Measurements from ENCODE around the gene NACC1.

Gene NACC1

DNA sequence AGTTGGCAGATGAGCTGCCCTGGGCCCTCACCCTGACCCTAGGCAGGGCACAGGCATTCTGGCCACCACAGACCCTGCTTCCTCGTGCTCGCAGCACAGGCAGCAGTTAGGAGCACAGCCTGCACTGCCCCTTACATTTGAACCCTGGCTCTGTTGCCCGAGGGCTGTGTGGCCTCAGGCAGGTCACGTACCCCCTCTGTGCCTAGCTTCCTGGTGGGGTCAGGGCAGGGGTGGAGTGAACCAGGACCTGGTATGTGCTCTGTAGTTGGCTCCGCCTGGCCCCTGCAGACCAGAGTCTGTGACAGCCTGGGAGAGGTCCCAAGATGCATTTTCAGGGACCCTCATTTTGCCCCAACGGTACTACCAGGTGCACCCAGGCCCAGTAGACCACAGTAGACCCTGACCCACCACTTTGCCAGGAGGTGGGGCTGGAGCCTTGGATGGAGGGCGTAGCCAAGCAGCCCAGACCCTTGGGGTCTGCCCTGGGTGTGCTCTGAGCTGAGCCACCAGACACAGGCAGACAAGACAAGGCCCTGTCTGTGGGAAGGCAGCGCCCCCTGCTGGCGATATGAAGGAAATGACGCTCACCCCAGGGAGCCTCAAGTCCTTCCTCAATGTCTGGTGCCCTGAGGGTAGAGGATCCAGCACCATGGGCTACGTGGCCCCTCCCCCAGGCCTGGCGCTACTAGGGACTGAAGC is 24.5 kb upstream of the NACC1 start:
- Histone ChIP-seq H3K4me1 (ENCODE audit: control insufficient read depth in 5 of 5, insufficient read depth in 5 of 5, low read length in 5 of 5) (peaks cover 2 to 77% (median 56%) of the 10 kb centered on the region in 5 donors), H3K36me3 (ENCODE audit: control insufficient read depth in 5 of 5, insufficient read depth in 5 of 5, low read length in 5 of 5) (peaks cover 0 to 24% (median 13%) of the 10 kb centered on the region in 5 donors), H3K4me3 (ENCODE audit: low read depth in 1 of 5, low read length in 5 of 5) (no peak overlapping the region), H3K27ac (ENCODE audit: low read depth, low read length) (peak overlapping the region; percentile 76), H3K9ac (ENCODE audit: low read length in 5 of 5) (peak overlapping the region in 2 of 5 donors; percentile 48 to 68), H3K9me3 (ENCODE audit: control insufficient read depth in 5 of 5, low read length in 5 of 5) (no peaks in the 10 kb centered on the region), H3K27me3 (ENCODE audit: control insufficient read depth in 5 of 5, insufficient read depth in 4 of 5, low read length in 5 of 5) (no peaks in the 10 kb centered on the region)

DNA sequence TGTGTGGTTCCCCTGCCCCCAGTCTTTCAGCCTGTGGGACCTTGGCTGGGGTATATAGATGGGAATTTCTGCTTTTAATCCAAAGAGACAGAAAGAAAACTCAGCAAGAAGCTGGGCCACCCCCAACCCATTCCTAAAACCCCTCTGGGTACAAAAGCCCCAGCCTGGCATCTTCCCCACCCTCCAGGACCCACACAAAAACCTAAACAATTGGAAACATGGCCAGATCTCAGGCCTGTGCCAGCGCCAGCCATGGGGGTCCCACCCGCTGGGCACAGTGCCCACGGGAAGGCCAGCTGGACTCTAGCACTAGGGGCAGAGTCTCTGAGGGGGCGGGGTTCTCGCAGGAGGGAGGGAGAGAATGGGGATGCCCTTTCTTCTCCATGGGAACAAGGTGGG is 24.0 kb upstream of the NACC1 start:
- Histone ChIP-seq H3K4me1 (ENCODE audit: control insufficient read depth in 5 of 5, insufficient read depth in 5 of 5, low read length in 5 of 5) (peaks cover 2 to 82% (median 59%) of the 10 kb centered on the region in 5 donors), H3K4me3 (ENCODE audit: low read depth in 1 of 5, low read length in 5 of 5) (no peak overlapping the region), H3K27me3 (ENCODE audit: control insufficient read depth in 5 of 5, insufficient read depth in 4 of 5, low read length in 5 of 5) (no peaks in the 10 kb centered on the region), H3K27ac (ENCODE audit: low read depth, low read length) (peak overlapping the region; percentile 76), H3K36me3 (ENCODE audit: control insufficient read depth in 5 of 5, insufficient read depth in 5 of 5, low read length in 5 of 5) (peaks cover 0 to 20% (median 13%) of the 10 kb centered on the region in 5 donors), H3K9me3 (ENCODE audit: control insufficient read depth in 5 of 5, low read length in 5 of 5) (no peaks in the 10 kb centered on the region), H3K9ac (ENCODE audit: low read length in 5 of 5) (peak overlapping the region in 2 of 5 donors; percentile 24 to 68)

DNA sequence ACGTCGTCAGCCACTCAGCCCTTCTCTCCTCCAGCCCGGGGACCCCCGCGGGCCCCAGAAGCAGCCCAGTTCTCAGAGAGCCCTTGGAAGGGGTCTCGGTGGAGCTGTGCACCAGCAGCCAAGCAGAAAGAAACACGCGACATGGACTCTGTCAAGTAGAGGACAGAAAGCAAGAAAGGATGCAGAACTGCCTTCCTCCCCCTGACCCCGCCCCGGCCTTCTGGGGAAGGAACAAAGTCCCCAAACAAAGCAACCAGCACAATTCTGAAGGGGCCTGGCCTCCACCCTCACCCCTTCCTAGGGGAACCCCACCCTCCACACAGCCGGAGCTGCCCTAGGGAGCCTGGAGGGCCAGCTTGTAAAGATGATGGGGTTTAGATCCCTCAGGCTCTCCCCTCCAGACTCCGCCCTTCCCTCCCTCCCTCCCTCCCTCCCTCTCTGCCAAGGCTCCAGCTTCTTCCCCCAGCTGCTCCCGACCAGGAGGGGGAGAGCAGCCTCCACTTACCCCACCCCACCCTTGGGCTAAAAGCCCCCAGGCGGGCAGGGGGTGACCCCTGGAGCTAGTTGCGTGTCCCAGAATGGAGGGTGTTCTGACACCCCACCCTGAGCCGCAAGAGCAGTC is 23.2 kb upstream of the NACC1 start:
- Histone ChIP-seq H3K4me3 (ENCODE audit: low read depth in 1 of 5, low read length in 5 of 5) (peak overlapping the region in 1 of 5 donors; percentile 42), H3K4me1 (ENCODE audit: control insufficient read depth in 5 of 5, insufficient read depth in 5 of 5, low read length in 5 of 5) (peaks cover 2 to 81% (median 57%) of the 10 kb centered on the region in 5 donors), H3K27me3 (ENCODE audit: control insufficient read depth in 5 of 5, insufficient read depth in 4 of 5, low read length in 5 of 5) (no peaks in the 10 kb centered on the region), H3K27ac (ENCODE audit: low read depth, low read length) (no peak overlapping the region), H3K36me3 (ENCODE audit: control insufficient read depth in 5 of 5, insufficient read depth in 5 of 5, low read length in 5 of 5) (peaks cover 0 to 13% (median 11%) of the 10 kb centered on the region in 5 donors), H3K9me3 (ENCODE audit: control insufficient read depth in 5 of 5, low read length in 5 of 5) (no peaks in the 10 kb centered on the region), H3K9ac (ENCODE audit: low read length in 5 of 5) (no peak overlapping the region)

DNA sequence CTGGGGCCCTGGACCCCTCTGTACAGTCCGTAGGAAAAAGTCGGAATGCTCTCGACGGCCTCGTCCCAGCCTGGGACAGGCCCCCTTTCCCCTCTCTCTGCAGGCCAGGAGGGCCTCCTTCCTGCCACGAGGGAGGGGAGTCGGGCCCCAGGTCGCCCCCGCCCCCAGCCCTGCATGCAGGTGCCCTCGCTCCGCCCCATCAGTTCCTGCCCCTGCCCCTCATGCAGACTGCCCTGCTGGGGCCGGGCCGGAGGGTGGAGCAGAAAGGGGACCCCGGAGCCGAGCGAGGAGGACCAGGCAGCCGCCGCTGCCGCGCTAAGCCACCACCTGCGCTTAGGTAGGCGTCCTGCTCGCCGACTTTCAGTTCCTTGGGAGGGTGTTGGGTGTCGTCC is 22.7 kb upstream of the NACC1 start:
- Histone ChIP-seq H3K27ac (ENCODE audit: low read depth, low read length) (no peak overlapping the region), H3K4me3 (ENCODE audit: low read depth in 1 of 5, low read length in 5 of 5) (peak overlapping the region in 1 of 5 donors; percentile 42), H3K27me3 (ENCODE audit: control insufficient read depth in 5 of 5, insufficient read depth in 4 of 5, low read length in 5 of 5) (no peaks in the 10 kb centered on the region)

DNA sequence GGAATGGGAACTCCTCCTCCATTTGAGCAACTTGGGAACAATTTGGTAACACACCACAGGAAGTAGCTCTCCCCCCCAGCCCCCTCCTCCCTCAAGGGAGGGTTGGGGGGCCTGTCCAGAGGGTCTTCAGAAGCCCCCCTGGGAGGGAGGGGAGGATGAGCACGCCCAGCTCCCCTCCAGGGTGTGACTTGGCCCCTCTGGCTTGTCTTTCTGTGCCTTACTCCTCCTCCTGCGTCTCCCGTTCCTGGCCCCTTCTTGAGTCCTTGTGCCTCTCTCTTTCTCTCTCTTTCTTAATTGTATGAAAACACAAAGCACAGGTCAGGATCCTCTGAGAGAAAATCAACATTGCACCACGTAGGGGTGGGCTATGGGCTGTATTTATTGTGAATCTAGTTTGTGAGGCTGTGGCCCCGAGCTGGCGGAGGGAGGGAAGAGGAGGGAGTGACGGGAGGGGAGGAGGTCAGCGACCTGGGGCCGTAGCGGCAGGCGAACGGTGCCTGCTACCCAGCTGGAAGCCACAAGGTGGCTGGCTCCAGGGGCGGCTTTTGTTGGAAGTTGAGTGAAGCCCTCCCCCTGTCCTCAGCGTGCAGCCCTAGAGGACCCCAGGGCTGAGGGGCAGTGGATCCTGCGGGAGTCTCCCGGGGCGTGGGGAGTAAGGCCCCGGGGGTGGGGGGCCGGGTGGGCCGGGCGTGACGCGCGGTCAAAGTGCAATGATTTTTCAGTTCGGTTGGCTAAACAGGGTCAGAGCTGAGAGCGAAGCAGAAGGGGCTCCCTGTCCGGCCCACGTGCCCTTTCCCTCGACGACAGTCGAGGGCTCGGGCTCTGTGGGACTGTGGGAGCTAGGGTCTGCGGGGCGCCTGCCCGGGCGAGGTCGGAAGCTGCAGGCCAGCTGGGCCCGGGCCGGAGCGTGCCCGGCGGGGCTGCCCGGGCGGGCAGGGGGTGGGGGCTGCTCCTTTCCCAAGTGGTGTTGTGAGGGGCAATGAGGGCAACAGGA is 21.8 kb upstream of the NACC1 start:
- peaks cover 0 to 81% (median 50%) of the 10 kb centered on the region in 5 donors for H3K4me1 ChIP-seq (ENCODE audit: control insufficient read depth in 5 of 5, insufficient read depth in 5 of 5, low read length in 5 of 5)
- peak overlapping the region in 2 of 5 donors; percentile 30 to 34 for H3K4me3 ChIP-seq (ENCODE audit: low read depth in 1 of 5, low read length in 5 of 5)
- H3K36me3 ChIP-seq (ENCODE audit: control insufficient read depth in 5 of 5, insufficient read depth in 5 of 5, low read length in 5 of 5), result peaks cover 0 to 14% (median 10%) of the 10 kb centered on the region in 5 donors
- H3K27me3 ChIP-seq (ENCODE audit: control insufficient read depth in 5 of 5, insufficient read depth in 4 of 5, low read length in 5 of 5), result no peaks in the 10 kb centered on the region
- H3K9me3 ChIP-seq (ENCODE audit: control insufficient read depth in 5 of 5, low read length in 5 of 5), result no peaks in the 10 kb centered on the region
- no peak overlapping the region for H3K27ac ChIP-seq (ENCODE audit: low read depth, low read length)
- H3K9ac ChIP-seq (ENCODE audit: low read length in 5 of 5), result peak overlapping the region in 1 of 5 donors; percentile 55

More for the DNA sequence above, 22.7 kb upstream of the NACC1 start:
- Histone ChIP-seq H3K9ac (ENCODE audit: low read length in 5 of 5) (no peak overlapping the region), H3K36me3 (ENCODE audit: control insufficient read depth in 5 of 5, insufficient read depth in 5 of 5, low read length in 5 of 5) (peaks cover 0 to 15% (median 12%) of the 10 kb centered on the region in 5 donors), H3K4me1 (ENCODE audit: control insufficient read depth in 5 of 5, insufficient read depth in 5 of 5, low read length in 5 of 5) (peaks cover 2 to 81% (median 57%) of the 10 kb centered on the region in 5 donors), H3K9me3 (ENCODE audit: control insufficient read depth in 5 of 5, low read length in 5 of 5) (no peaks in the 10 kb centered on the region)

DNA sequence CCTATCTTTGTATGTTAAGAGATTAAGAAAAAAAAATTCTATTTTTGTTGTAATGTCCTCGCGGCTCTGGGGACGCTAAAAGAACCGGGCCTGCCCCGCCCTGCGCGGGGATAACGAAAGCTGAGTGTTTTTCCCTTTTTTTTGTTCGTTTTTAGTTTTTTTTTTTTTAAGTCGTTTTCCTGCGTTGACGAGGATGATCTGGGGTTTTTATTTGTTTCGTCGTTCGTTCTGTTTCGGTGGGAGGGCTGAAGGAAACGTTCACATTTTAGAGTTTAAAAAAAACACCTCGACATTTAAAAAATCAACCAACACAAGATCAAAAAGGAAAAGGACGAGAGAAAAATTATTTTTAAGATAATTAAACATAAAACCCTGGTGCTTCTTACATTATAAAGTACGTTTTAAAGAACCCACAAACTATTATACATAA is 21.0 kb upstream of the NACC1 start:
- Histone ChIP-seq H3K36me3 (ENCODE audit: control insufficient read depth in 5 of 5, insufficient read depth in 5 of 5, low read length in 5 of 5) (peaks cover 0 to 14% (median 10%) of the 10 kb centered on the region in 5 donors), H3K27me3 (ENCODE audit: control insufficient read depth in 5 of 5, insufficient read depth in 4 of 5, low read length in 5 of 5) (no peaks in the 10 kb centered on the region), H3K9ac (ENCODE audit: low read length in 5 of 5) (no peak overlapping the region), H3K9me3 (ENCODE audit: control insufficient read depth in 5 of 5, low read length in 5 of 5) (no peaks in the 10 kb centered on the region), H3K4me3 (ENCODE audit: low read depth in 1 of 5, low read length in 5 of 5) (peak overlapping the region in 2 of 5 donors; percentile 27 to 42), H3K27ac (ENCODE audit: low read depth, low read length) (no peak overlapping the region), H3K4me1 (ENCODE audit: control insufficient read depth in 5 of 5, insufficient read depth in 5 of 5, low read length in 5 of 5) (peaks cover 0 to 82% (median 50%) of the 10 kb centered on the region in 5 donors)

DNA sequence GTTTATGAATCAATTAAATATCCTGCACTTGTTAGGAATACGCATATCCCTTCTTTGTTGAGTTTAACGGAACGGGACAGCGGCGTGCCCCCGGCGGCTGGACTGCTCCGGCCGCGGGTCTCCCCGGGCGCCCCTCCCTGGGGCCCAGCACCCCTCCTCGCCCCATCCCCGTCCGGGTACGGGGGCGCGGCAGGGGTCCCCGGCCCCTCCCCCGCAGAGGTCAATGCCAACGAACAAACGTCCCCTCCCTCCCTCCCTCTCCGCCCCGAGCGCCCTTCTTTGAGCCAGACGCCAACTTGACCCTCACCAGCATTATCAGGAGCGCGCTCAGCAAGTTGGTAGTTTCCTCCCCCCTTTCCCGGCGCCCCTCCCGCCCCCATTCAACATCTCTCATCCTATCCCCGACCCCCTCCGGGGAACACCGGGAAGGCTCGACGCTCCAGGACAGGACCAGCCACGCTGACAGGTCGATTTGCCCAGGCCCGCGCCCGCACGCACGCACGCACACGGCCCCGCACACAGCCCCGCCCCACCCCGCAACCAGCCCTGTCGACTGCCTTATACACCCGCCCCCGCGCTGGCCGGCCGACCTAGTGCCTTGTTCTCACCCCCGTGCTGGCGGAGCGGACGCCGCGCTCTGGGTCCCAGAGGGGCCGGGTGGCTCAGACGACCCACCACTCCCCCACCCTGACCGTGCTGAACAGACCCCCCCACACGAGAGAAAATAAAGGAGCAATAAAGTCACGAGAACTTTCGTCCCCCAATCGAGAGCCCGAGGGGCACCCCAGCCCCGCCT is 20.4 kb upstream of the NACC1 start:
- Histone ChIP-seq H3K4me3 (ENCODE audit: low read depth in 1 of 5, low read length in 5 of 5) (peak overlapping the region in 2 of 5 donors; percentile 27 to 42), H3K27ac (ENCODE audit: low read depth, low read length) (no peak overlapping the region), H3K27me3 (ENCODE audit: control insufficient read depth in 5 of 5, insufficient read depth in 4 of 5, low read length in 5 of 5) (no peaks in the 10 kb centered on the region), H3K9ac (ENCODE audit: low read length in 5 of 5) (no peak overlapping the region), H3K9me3 (ENCODE audit: control insufficient read depth in 5 of 5, low read length in 5 of 5) (no peaks in the 10 kb centered on the region), H3K4me1 (ENCODE audit: control insufficient read depth in 5 of 5, insufficient read depth in 5 of 5, low read length in 5 of 5) (peaks cover 0 to 82% (median 50%) of the 10 kb centered on the region in 5 donors), H3K36me3 (ENCODE audit: control insufficient read depth in 5 of 5, insufficient read depth in 5 of 5, low read length in 5 of 5) (peaks cover 0 to 14% (median 10%) of the 10 kb centered on the region in 5 donors)

DNA sequence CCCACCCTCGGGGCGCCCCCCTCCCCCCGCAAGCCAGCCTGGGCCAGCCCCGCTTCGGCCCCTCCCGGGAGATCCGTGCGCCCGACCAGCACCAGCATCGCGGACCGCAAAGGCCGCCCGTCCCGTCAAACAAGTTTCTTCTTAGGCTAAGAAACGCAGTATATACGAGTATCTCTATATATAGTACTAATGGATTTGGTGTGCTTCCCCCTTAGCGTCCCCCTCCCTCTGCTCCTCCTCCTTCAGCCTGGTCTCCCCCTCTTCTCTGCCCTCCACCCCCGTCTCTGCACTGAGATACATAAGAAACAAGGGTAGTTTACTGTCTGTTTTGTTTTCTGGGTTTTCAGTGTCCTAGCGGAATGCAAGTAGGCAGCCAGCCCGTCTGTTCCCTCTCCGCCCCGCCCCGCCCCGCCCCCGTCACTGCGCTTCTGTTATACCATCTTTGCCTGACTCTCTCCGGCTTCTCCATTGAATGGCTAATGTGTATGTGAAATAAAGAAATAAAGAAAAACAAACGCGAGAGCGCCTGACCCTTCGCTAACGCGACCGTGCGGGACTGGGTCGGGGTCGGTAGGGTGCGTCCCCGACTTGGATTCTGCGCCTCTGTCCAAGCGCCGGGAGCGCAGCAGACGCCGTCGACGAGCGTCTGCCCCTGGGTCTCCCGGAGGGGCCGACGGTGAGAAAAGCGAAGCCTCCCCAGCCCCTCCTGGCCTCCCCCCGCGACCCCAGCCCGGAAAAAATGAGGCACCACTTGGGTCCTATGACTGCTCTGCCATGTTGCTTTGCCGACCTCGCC is 19.6 kb upstream of the NACC1 start:
- H3K9me3 ChIP-seq (ENCODE audit: control insufficient read depth in 5 of 5, low read length in 5 of 5), result no peaks in the 10 kb centered on the region
- H3K4me1 ChIP-seq (ENCODE audit: control insufficient read depth in 5 of 5, insufficient read depth in 5 of 5, low read length in 5 of 5), result peaks cover 0 to 82% (median 50%) of the 10 kb centered on the region in 5 donors
- peak overlapping the region in 4 of 5 donors; percentile 43 to 62 (median 44) for H3K4me3 ChIP-seq (ENCODE audit: low read depth in 1 of 5, low read length in 5 of 5)
- peak overlapping the region in 1 of 5 donors; percentile 37 for H3K9ac ChIP-seq (ENCODE audit: low read length in 5 of 5)
- no peaks in the 10 kb centered on the region for H3K27me3 ChIP-seq (ENCODE audit: control insufficient read depth in 5 of 5, insufficient read depth in 4 of 5, low read length in 5 of 5)
- H3K27ac ChIP-seq (ENCODE audit: low read depth, low read length), result peak overlapping the region; percentile 41
- H3K36me3 ChIP-seq (ENCODE audit: control insufficient read depth in 5 of 5, insufficient read depth in 5 of 5, low read length in 5 of 5), result peaks cover 0 to 14% (median 10%) of the 10 kb centered on the region in 5 donors

All from subcutaneous abdominal adipose tissue (tissue), 5 donors.